AG08395 (cell line): ENCODE results near the gene GRIA1.
A peak's percentile ranks its signal among the peaks of the same experiment; 100 is the strongest.

Experiments used
- DNase-seq: peaks from one replicate; pipeline ENCODE4 v3.0.0; 2012; ENCODE audit warnings: mixed read lengths, low spot score

Gene GRIA1

DNA sequence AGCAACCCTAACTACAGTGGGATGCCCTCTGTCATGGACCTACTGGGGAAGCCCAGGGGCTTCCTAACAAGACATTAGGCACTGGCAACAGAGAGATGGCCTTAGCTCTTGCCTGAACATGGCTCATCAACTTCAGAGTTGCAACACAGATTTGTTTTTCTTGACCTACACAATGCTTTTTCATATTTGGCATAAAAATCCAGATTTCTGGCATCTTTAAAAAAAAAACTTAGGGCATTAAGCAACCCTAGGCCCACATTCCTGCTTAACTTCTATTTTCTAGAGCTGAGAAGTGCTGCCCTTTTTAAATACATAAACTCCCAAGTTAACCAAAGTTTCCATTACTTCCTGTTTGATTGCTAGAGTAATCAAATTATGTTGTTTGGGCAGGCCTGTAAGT, 8.0 kb downstream of the GRIA1 start:
- DNase-seq: no peak

DNA sequence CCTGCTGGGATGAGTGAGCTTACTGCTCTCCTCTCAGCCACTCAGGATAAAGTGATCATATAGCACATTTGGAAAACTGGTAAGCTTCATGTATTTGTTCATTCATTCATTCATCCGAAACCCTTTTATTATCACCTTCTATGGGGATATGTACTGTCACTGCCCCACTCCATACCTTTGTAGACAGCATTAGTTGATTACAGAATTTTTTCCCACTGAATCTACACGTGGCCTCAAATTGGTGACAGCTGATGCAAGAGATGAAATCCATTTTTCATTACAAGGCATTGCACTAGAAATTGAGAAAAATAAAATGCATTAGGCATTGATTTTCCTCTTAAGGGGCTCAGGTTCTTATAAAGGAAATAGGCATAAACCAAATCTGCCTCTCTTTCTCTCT, 9.7 kb downstream of the GRIA1 start:
- DNase-seq: no peak

DNA sequence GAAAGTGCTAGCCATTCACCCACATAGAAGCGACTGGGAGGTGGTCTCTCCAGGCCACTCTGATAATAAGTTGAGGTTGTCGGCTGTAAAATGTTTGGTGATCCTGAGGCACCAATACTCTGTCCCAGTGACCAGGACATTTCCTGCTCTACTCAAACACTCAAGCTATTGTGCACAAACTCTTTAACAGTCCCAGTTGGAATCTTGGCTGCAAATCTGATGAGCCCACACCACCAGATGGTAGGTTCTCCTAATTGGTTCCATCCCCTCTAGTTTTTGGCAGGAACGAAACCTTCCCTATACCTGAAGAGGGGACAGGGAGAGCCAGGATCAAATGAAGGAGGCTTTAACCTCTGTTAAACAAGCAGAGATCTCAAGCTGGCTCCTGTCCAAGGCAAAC, 14.3 kb downstream of the GRIA1 start:
- DNase-seq: no peak

DNA sequence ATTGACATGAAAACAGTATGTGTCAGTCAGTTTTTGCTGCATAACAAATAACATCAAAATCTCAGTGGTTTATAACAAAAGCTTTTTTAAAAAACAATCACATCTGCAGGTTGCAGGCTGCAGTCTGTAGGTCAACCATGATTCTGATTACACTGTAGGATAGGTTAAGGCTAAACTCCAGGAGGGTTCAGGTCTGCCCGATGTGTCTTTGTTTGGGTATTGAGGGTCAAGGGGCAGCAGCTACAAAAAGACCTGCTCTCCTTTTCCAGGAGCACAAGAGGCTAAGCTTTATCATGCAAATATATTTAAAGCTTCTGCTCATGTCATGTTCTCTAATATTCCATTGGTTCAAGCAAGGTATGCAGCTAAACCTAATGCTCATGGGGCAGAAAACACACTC, 18.2 kb downstream of the GRIA1 start:
- DNase-seq: no peak

DNA sequence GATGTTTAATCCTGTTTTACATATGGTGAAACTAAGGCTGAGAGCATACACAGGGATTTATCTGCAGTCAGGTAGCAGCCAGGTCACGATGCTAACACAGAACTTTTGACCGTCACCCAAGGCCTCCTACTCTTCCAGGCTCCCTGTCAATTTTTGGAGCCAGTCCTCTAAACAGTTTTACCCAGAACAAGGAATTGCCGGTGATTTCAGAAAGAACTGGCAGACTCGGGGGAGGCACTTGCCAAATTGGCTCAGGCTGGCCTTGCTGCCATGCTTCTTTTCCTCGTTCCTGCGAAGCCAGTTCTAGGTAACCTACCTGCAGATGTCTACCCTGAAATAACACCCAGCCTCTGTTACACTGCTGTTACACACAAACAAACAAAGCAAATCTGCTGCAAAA, 21.2 kb downstream of the GRIA1 start:
- DNase-seq: no peak

DNA sequence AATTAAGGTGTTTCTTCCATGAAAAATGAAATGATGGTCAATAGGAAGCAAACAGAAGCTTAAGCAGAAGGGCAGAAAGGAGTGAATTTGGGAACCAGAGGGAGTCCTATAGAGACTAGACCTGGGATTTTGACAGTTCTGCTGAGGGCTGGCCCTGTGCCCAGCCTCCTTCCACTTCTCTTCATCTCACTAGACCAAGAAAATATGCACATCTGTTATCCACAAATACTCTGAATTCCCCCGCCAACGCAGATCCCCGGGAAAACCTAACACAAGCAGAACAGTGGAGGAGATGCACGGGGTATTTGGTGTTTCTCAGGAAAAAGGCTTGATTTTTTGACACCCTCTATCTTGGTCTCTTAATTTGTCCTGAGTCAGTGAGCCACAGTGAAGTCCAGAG, 22.7 kb downstream of the GRIA1 start:
- DNase-seq: peak; percentile 31

DNA sequence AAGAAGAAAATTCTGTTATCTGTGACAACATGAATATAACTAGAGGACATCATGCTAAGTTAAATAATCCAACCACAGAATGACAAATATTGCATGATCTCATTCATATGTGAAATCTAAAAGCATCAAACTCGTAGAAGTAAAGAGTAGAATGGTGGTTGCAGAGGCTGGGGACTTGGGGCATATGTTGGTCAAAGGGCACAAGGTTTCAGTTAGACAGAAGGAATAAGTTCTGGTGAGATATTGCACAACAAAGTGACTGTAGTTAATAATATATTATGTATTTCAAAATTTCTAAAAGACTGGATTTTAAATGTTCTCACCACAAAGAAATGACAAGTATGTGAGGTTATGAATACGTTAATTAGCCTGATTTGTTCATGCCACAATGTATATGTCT, 24.8 kb downstream of the GRIA1 start:
- DNase-seq: no peak

DNA sequence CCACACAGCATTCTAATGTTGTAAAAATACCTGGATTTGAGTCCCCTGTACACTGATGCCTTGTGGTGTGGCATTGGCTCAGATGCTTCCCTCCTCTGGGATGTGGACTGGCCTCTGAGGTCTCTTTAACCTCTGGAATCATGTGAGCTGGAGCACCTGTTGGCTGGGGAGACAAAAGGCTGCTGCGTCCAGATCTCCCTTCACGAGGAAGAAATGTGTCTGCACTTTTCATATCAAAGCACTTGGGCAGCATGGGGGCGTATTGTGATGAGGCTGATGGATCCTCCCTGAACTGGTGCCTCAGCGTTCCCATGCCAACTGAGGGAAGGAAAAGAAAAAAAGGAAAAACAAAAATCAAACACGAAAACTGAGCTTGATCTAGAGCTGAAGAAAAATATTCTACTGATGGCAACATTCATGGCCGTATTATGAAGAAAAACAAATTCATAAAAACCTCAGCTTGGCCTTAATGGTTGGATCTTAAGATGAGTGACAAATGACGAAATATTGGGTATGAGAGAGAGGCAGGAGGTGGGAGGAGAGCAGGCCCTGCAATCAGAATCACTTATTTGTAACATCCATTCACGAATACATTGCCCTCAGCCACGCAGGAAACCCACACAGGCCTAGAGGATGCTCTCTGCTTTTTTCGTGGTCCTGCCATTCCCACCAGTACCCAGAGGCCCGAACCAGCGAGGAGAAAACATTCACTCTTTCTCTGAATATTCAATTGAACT, 26.2 kb downstream of the GRIA1 start:
- DNase-seq: no peak

DNA sequence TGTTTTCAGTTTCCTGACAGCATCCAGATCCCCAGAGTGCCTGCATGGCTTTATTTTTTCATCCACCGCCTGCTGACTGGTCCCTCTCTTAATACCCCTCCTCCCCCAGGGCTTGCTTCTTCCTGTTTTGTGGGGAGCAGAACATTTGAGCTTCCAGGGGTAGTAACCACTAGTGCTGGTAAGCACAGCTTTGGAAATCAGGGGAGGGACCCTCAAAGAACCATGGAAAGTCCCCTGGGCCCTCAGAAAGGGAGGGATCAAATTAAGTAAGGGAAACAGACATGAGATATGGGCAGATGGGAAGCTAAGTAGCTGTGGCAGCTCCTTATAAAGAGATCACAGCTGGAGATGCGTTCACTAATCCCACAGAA, 26.8 kb downstream of the GRIA1 start:
- no peak for DNase-seq

DNA sequence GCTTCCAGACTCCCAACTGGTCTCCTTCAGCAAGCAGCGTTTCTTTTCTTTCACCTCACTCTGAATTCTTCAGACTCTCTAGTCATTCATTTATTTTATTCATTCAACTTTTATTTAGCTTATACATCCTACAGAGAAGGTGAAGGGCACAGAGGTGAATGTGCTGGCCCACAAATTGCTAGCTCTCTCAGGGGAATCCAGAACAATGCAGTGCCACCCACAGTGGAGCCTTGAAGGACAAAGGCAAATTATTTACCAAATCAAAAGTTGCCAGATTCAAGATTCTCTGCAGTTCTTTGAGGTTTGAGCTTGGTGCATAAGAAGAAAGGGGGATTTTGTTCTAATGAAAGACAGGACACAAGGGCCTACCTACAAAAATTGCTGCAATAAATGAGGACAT, 29.7 kb downstream of the GRIA1 start:
- DNase-seq: no peak

DNA sequence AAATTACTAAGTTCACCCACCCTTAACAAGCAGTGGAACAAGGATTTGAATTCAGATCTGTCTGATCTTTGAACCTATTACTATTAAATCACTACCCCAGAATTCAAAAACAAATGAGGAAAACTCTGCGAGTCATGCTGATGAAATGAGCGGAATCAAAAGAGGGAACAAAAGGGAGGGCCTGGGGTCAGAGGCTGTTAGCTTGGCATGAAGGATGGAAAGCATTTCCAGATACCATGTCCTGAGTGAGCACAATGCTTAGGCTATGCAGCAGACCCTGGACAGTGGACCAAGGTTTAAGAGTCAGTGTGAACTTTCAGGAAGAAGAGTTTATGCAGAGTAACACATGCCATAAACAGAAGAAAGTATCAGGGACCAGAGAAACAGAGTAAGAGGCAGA, 30.5 kb downstream of the GRIA1 start:
- peak; percentile 15 for DNase-seq

DNA sequence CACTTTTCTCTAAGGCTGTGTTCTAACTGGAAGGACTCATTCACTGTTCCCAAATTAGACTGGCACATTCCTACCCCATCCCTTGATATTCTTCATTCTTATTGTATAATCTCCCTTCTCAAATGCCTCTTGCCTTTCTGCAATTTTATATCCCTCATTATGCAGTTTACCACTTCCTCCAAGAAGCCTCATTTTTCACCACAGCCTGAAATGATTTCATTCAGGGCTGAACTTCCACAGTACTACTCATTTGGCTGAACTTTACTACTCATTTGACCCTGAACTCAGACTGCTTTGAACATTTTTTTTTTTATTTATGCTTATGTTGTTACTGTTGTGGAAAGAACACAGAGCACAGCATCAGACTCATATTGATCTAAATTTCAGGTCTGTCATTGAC, 32.7 kb downstream of the GRIA1 start:
- DNase-seq: peak; percentile 60

DNA sequence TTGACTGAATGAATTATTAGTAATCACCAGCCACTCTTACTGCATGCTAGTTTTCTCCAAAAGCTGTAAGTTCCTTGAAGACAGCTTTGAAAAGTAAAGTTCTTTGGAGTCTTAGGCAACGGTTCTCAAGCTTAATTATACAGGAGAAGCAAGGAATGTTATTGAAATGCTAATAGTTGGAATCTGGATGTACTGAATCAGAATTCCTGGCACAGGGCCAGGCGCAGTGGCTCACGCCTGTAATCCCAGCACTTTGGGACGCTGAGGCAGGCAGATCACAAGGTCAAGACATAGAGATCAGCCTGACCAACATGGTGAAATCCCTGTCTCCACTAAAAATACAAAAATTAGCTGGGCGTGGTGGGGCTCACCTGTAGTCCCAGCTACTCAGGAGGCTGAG, 33.4 kb downstream of the GRIA1 start:
- peak; percentile 22 for DNase-seq

DNA sequence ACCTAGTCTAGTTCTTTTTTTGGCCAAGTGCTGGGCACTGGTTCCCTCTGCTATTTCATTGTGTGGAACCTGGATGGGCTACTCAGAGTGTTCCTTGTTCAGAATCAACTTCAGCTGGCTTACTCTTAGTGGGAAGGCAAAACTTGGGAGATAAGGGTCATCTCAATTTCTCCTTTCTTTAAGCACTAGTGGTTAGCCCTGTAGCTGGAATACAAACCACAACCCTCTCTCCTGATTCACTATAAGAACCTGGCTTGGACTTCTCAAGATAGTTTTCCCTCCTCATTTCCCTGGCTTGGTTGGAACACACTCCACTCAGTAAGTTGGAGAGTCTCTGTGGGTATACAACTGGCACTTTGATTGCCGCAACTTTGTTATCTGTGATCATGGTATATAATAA, 35.1 kb downstream of the GRIA1 start:
- no peak for DNase-seq

DNA sequence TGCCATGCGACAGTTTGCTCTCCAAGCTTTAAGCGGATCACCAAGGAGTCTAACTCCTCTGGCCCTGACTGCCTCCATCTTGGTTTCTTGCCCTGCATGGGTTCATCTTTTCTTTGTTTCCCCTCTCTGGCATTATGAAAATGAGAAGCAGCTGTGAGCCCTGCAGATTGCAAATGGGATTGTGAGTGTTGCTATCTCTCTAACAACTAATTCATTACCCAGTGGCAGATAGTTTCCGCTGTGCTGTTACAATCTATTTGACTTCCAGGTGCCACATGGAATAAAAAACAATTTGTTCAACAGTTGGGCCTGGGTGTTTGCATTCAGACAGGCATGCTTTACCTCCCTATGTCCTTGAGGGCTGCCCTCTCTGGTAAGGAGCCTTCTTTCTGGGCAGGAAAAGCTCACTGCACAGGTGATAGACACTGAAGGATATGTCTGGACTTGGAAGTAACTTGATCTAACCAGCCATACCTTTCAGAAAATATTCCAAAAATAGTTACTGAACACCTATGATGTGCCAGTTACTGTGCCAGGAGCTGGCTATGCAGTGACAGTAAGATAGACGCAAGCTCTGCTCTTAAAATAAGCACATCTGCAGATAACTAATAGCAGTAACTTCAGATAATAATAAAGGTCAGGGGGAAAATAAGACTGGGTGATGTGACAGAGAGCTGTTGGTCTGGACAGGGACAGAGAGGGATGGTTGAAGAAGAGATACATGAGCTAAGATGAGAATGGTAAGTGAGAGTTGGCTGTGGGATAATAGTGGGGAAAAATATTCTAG, 40.1 kb downstream of the GRIA1 start:
- no peak for DNase-seq

DNA sequence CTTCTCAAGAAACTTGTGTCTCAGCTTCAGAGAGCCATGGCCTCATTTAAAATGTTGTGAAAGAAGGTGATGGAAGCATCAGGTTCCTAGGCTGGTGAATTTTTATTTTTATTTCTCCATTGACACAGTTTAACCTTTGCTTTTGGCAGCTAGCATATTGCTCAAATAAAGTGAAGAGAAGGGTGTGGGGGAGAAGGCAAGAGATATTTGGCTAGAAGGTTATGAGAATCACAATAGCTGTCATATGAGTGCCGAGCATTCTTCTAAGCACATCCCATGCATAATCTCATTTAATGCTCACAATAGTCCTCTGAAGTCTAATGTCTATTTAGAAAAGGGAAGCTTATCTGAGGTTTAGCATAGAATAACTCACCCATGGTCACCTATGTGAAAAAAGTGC, 43.1 kb downstream of the GRIA1 start:
- no peak for DNase-seq

DNA sequence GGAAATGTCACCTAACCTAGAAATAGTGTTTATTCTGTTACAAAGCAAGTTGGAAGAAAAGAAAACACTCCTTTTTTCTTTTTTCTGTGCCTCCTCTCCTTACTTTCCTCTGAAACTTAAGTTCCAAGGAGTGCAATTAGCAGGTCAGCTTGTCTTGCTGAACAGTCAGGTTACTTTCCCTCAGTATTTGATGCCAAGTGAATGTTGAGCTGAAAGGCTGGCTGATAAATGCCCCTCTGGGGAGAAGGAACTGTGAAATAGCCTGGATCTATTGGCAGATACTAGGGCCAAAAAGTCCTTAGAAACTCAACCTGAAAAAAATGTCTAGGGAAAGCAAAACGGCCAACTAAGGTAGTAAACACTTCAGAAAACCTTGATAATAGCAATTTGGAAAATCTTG, 43.6 kb downstream of the GRIA1 start:
- DNase-seq: no peak

DNA sequence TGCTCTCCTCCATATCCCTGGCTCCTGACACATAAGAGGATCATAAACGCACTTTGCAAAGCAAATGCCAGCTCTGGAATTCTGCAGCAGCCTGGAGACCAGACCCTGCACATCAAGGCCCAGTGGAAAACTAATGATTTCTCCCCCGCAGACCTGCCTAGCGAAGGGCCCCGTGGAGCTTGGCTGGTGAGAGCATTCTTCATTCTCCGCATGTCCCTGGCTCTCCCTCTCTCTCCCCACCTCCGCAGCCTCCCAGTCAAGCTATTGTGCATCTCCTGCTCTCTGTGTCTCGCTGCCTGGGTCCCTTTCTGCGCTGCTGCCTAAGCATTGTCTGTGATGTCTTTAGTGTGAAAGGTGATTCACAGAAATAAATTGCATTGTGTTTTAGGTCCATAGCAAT, 46.7 kb downstream of the GRIA1 start:
- no peak for DNase-seq

DNA sequence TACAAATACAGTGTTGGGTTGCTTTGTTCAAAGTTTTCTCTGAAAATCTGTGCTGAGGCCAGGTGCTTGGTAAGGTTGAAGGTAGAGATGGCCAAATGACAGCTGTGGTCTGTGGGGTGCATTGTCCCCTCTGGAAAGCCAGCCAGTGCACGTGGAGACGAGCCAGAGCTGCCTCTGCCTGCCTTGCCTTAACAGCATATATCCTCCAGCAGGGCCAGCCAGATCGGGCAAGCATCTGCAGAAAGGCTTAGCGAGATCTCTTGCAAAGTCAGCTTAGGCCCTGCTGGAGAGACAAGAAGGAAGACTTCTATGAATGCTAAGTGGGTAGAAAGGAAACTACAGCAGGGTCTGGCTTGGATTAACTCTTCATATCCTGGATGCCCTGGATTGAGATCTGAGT, 49.5 kb downstream of the GRIA1 start:
- DNase-seq: no peak

DNA sequence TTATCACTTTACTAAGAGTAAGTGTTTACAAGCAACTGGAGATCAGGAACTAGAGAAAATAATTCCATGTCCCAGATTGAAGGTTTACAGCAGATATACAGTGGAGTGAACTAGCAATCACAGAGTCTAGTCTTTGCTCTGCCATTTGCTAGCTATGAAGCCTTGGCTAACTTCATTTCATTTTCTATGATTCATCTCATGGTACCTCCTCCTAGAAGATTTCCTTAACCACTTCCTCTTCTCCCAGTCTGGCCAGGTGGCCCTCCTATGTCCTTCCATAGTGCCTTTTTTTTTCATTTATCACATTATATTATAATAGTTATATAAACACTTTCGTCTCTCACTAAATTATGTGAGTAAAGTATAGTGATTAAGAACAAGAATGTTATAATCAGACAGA, 52.1 kb downstream of the GRIA1 start:
- DNase-seq: peak; percentile 16

DNA sequence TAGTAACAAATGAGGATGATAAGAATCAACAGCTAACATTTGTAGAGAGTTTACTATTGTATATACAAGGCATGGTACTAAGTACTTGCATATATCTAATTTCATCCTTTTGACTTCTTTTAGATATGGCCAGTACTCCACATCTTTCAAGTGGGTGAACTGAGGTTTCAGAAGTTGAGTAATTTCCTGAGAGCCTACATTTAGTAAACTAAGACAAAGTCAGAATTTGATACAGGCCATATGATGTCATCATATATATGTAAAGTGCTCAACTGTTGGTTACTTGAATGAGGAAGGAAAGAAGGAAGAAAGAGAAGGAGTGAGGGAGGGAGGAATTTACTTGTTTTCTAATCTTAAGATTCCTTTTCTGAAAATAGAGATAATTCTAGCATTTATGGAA, 52.8 kb downstream of the GRIA1 start:
- DNase-seq: no peak

DNA sequence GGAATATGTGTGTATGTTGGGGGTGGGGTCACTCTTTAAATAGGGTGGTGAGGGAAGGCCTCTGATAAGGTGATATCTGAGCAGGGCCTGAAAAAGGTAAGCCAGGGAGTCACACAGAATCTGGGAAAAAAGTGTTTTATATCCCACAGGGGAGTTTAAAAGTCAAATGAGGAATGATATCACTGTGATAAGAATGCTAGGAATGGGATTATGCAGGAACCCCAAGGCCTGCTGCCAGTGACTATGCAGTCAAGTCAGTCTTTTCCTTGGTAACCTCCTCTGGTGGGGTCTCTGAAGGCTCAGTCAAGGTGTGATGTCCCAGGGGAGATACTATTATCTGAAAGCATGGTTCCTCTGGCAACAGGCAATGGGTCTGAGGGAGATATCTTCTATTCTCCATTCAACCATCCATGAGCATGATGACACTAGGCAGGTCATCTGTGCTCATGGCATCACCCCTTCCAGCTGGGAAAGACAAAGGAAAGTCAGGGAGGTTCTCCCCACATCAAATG, 53.5 kb downstream of the GRIA1 start:
- peak; percentile 40 for DNase-seq

DNA sequence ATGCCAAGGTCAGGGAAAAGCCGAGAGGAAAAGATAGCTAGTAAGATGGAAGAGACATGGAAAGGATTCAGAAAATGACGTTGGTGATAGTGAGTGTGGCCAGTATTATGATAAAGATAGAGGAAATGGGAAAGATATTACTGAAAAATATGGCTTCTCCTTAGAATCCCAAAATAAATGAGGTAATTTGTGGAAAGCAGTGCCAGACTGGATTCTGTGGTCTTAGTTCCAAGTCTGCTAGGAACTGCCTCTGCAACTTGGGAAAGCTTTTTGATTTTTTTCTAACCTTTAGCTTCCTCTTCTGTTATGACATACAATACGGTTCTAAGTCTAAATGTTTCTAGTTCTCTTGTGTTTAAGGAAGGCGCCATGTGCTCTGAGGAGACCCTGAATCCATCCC, 54.2 kb downstream of the GRIA1 start:
- no peak for DNase-seq

DNA sequence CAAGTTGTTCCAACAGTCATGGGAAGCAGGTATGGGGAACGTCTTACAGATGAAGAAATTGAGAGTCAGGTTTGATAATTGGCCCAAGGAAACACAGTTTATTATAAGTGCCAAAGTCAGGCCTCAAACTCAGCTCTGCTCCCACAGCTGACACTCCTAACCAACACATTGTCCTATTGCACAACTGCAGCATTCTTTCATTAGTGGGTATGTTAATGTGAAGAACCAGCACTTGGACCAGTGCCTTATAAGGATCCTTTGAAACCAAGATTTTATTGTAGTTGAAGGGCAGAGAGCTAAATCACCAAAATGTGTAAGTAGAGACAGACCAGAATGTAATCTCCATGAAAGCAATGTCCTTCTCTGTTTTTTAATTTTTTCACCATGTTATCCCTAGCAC, 56.1 kb downstream of the GRIA1 start:
- DNase-seq: peak; percentile 52
